ENCODE data around the gene C4orf17.

DNA sequence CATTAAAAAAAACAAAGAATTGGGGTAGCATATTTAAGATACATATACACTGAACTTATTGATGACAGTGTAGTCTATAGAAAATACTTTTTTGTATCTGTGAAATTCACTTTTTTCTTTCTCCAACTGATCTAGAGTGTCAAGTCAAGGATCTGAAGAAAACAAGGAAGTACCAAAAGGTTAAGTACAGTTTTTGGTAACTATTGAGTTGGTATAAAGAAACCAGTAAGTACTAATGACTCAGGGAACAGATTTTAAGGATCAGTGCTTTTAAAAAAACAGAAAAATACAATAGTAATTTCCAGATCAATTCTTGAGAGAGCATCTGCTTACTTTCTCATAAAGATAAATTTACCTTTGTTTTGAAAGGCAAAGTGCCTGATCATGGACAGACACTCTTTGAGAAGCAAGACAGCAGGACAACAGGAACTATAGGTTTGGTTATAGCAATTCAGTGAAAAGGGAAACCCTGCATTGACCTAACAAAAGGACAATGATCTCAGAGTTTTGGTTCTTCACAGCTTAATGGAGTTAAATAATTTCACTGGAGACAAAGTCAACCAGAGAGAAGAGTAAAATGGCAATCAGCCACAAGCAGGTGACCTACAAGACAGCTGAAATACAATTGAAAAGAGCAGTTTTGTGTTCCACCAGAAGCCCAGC lies 29.6 kb downstream of the C4orf17 start:
- no peak for TF ChIP-seq EP300 (conservative IDR thresholded peaks at IDR 0.05; ENCODE audit: poor library complexity, severe bottlenecking)
- TF ChIP-seq RAD21 (conservative IDR thresholded peaks at IDR 0.05), result no peak
- TF ChIP-seq, protein P1, sequence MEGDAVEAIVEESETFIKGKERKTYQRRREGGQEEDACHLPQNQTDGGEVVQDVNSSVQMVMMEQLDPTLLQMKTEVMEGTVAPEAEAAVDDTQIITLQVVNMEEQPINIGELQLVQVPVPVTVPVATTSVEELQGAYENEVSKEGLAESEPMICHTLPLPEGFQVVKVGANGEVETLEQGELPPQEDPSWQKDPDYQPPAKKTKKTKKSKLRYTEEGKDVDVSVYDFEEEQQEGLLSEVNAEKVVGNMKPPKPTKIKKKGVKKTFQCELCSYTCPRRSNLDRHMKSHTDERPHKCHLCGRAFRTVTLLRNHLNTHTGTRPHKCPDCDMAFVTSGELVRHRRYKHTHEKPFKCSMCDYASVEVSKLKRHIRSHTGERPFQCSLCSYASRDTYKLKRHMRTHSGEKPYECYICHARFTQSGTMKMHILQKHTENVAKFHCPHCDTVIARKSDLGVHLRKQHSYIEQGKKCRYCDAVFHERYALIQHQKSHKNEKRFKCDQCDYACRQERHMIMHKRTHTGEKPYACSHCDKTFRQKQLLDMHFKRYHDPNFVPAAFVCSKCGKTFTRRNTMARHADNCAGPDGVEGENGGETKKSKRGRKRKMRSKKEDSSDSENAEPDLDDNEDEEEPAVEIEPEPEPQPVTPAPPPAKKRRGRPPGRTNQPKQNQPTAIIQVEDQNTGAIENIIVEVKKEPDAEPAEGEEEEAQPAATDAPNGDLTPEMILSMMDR (IDR thresholded peaks at IDR 0.05; ENCODE audit: poor library complexity, severe bottlenecking), result no peak
- no peak for TF ChIP-seq MXI1 (conservative IDR thresholded peaks at IDR 0.05; ENCODE audit: poor library complexity, severe bottlenecking)
- TF ChIP-seq POLR2AphosphoS5 (IDR thresholded peaks at IDR 0.05), result no peak
- TF ChIP-seq SMC3 (conservative IDR thresholded peaks at IDR 0.05; ENCODE audit: poor library complexity), result no peak
- TF ChIP-seq EZH2 (IDR thresholded peaks at IDR 0.05; ENCODE audit: borderline replicate concordance, insufficient read depth, low read length, poor library complexity, severe bottlenecking), result no peak
- TF ChIP-seq, protein P2, sequence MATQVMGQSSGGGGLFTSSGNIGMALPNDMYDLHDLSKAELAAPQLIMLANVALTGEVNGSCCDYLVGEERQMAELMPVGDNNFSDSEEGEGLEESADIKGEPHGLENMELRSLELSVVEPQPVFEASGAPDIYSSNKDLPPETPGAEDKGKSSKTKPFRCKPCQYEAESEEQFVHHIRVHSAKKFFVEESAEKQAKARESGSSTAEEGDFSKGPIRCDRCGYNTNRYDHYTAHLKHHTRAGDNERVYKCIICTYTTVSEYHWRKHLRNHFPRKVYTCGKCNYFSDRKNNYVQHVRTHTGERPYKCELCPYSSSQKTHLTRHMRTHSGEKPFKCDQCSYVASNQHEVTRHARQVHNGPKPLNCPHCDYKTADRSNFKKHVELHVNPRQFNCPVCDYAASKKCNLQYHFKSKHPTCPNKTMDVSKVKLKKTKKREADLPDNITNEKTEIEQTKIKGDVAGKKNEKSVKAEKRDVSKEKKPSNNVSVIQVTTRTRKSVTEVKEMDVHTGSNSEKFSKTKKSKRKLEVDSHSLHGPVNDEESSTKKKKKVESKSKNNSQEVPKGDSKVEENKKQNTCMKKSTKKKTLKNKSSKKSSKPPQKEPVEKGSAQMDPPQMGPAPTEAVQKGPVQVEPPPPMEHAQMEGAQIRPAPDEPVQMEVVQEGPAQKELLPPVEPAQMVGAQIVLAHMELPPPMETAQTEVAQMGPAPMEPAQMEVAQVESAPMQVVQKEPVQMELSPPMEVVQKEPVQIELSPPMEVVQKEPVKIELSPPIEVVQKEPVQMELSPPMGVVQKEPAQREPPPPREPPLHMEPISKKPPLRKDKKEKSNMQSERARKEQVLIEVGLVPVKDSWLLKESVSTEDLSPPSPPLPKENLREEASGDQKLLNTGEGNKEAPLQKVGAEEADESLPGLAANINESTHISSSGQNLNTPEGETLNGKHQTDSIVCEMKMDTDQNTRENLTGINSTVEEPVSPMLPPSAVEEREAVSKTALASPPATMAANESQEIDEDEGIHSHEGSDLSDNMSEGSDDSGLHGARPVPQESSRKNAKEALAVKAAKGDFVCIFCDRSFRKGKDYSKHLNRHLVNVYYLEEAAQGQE (IDR thresholded peaks at IDR 0.05; ENCODE audit: borderline replicate concordance), result no peak
- TF ChIP-seq TAF1 (IDR thresholded peaks at IDR 0.05; ENCODE audit: low read depth), result no peak
